ENCODE results near the gene GDPD5.

Gene GDPD5

GRCh38 chr11:75557666-75558494 is 32.1 kb upstream of the GDPD5 start:
- DNase-seq, result no peak

- no peak for DNase-seq
These were observed 30.5 kb upstream of the GDPD5 start for GRCh38 chr11:75556275-75556674.

GRCh38 chr11:75555079-75555811 is 29.5 kb upstream of the GDPD5 start:
- no peak for DNase-seq

- peak; percentile 87 for DNase-seq
These were observed 28.7 kb upstream of the GDPD5 start for GRCh38 chr11:75554258-75555022.

- DNase-seq, result no peak
These were observed 28.1 kb upstream of the GDPD5 start for GRCh38 chr11:75553889-75554257.

- DNase-seq, result no peak
These were observed 27.4 kb upstream of the GDPD5 start for GRCh38 chr11:75553182-75553581.

GRCh38 chr11:75549370-75549958 is 23.7 kb upstream of the GDPD5 start:
- DNase-seq, result no peak

- DNase-seq, result no peak
These were observed 23.0 kb upstream of the GDPD5 start for GRCh38 chr11:75548595-75549272.

- peak; percentile 52 for DNase-seq
These were observed 21.9 kb upstream of the GDPD5 start for GRCh38 chr11:75547617-75548058.

GRCh38 chr11:75547177-75547576 is 21.4 kb upstream of the GDPD5 start:
- no peak for DNase-seq

- DNase-seq, result no peak
These were observed 18.1 kb upstream of the GDPD5 start for GRCh38 chr11:75543806-75544205.

GRCh38 chr11:75542088-75542438 is 16.3 kb upstream of the GDPD5 start:
- no peak for DNase-seq

- DNase-seq, result no peak
These were observed 15.7 kb upstream of the GDPD5 start for GRCh38 chr11:75541193-75542087.

- DNase-seq, result no peak
These were observed 14.0 kb upstream of the GDPD5 start for GRCh38 chr11:75539459-75540334.

- no peak for DNase-seq
These were observed 12.6 kb upstream of the GDPD5 start for GRCh38 chr11:75538150-75538942.

- DNase-seq, result no peak
These were observed 12.0 kb upstream of the GDPD5 start for GRCh38 chr11:75537740-75538139.

GRCh38 chr11:75536786-75537641 is 11.3 kb upstream of the GDPD5 start:
- no peak for DNase-seq

GRCh38 chr11:75535071-75535470 is 9.3 kb upstream of the GDPD5 start:
- no peak for DNase-seq

Data from NCI-H2029 treated with DMSO at 0.1 percent for 48 hours (cell line).